Tibial nerve (tissue), 4 donors: ENCODE measurements around the gene KRT9.

Source experiments
- CTCF ChIP-seq, 5 experiments: fragments of 200-600 bp in 3 of 5; fragments of 450-650 bp in 2 of 5; sonication (generic) in 3 of 5; IDR thresholded peaks; one replicate each; pipeline ENCODE4 v1.5.1; 2016 to 2019; ENCODE audit warnings: antibody characterized with exemption in 5 of 5, mild to moderate bottlenecking in 3 of 5, moderate library complexity in 2 of 5
- EP300 ChIP-seq, 2 donors: sonication (generic); formaldehyde crosslinking; IDR thresholded peaks; one replicate each; pipeline ENCODE4 v1.6.1; 2017; ENCODE audit warnings: antibody characterized with exemption in 2 of 2, mild to moderate bottlenecking in 1 of 2
- POLR2A ChIP-seq, 2 donors: fragments of 450-650 bp; IDR thresholded peaks; one replicate each; pipeline ENCODE4 v1.6.1; 2017; ENCODE audit warnings: antibody characterized with exemption in 2 of 2, mild to moderate bottlenecking in 2 of 2, moderate library complexity in 2 of 2

GRCh38 chr17:41602524-41602923, 30.7 kb upstream of the KRT9 start:
- TF ChIP-seq POLR2A (IDR thresholded peaks at IDR 0.05): no peak
- TF ChIP-seq CTCF (IDR thresholded peaks at IDR 0.05): no peak
- no peak for TF ChIP-seq EP300 (IDR thresholded peaks at IDR 0.05)
